PC-9 (cell line): Measurements from ENCODE around the gene RAPGEF1.

Source experiments
- EZH2 ChIP-seq: fragments of 200-600 bp; sonication (generic); IDR thresholded peaks from 2 replicates; pipeline ENCODE4 v1.8.0; 2017; ENCODE audit warnings: antibody characterized with exemption, low read depth
- TF ChIP-seq, protein P1 (sequence below): fragments of 200-600 bp; sonication (generic); conservative IDR thresholded peaks from 2 replicates; pipeline ENCODE4 v1.6.1; 2017; ENCODE audit warnings: mixed run types, antibody characterized with exemption, mild to moderate bottlenecking, moderate library complexity

DNA sequence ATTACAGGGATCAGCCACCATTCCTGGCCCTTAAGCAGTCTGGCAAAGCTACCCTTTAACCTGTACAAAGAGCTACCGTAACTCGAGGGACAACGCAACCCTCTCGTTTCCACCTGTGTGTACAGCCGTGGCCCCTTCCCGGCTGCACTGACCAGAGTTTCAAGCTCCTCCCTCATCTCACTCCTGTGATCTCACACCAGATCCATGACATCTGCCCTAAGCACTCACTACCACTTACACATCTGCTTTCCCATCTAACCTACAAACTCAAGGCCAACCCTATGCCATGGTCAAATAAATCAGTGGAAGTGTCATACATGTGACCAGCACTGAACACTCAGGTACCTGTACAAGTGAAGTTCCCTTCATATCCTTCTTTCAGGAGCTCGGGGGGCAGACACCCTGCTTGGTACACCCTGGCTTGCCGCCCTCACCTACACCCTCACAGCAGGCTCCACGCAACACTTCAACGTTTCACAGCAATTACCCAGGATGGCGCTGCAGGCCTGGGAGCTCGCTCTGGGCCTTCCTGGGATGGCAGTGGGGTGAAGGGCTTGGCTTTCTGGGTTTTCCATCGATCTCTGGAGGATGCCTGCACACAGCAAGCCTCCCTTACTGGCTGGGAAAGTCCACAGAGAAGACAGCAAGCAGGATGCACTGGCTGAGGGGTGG lies 132.8 kb downstream of the RAPGEF1 start:
- TF ChIP-seq EZH2: no peak
- TF ChIP-seq, protein P1, sequence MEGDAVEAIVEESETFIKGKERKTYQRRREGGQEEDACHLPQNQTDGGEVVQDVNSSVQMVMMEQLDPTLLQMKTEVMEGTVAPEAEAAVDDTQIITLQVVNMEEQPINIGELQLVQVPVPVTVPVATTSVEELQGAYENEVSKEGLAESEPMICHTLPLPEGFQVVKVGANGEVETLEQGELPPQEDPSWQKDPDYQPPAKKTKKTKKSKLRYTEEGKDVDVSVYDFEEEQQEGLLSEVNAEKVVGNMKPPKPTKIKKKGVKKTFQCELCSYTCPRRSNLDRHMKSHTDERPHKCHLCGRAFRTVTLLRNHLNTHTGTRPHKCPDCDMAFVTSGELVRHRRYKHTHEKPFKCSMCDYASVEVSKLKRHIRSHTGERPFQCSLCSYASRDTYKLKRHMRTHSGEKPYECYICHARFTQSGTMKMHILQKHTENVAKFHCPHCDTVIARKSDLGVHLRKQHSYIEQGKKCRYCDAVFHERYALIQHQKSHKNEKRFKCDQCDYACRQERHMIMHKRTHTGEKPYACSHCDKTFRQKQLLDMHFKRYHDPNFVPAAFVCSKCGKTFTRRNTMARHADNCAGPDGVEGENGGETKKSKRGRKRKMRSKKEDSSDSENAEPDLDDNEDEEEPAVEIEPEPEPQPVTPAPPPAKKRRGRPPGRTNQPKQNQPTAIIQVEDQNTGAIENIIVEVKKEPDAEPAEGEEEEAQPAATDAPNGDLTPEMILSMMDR: no peak
